Measurements from ENCODE around the gene KIRREL2.

DNA sequence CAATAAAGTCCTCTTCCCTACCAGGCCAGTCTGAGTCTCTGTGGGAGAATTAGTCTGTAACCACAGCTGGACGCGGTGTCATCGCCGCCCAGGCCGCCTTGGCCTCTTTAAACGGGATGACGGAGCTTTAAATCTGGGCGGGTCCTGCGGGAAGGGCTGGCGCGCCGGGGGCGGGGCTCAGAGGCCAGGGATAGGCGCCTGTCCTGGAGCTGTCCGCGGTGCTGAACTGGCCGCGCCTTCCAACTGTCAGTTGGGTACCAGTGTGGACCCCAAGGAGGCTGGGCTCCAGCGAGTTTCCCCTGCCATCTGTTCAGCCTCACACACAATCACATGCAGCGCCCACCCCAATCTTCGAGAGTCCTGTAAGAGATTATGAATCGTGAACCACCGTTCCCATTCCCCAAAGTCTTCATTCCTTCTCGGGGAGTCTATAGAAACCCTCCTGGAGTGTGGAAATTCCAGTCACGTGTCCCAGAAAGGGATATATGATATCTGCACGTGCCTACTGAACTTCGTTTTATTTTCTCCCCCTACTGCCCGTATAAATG lies 23.1 kb downstream of the KIRREL2 start:
- TF ChIP-seq, protein P1, sequence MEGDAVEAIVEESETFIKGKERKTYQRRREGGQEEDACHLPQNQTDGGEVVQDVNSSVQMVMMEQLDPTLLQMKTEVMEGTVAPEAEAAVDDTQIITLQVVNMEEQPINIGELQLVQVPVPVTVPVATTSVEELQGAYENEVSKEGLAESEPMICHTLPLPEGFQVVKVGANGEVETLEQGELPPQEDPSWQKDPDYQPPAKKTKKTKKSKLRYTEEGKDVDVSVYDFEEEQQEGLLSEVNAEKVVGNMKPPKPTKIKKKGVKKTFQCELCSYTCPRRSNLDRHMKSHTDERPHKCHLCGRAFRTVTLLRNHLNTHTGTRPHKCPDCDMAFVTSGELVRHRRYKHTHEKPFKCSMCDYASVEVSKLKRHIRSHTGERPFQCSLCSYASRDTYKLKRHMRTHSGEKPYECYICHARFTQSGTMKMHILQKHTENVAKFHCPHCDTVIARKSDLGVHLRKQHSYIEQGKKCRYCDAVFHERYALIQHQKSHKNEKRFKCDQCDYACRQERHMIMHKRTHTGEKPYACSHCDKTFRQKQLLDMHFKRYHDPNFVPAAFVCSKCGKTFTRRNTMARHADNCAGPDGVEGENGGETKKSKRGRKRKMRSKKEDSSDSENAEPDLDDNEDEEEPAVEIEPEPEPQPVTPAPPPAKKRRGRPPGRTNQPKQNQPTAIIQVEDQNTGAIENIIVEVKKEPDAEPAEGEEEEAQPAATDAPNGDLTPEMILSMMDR (conservative IDR thresholded peaks at IDR 0.05; ENCODE audit: low read depth, low read length), result no peak
- TF ChIP-seq EZH2 (IDR thresholded peaks at IDR 0.05; ENCODE audit: borderline replicate concordance, low read depth, low read length, poor library complexity, severe bottlenecking), result no peak
